Fibroblast of lung (primary cell): Measurements from ENCODE around the gene L3MBTL2.

Experiments used
- CTCF ChIP-seq, 2 donors: IDR thresholded peaks in 1 of 2; conservative IDR thresholded peaks in 1 of 2; 1 replicate in 1 of 2; 2 replicates in 1 of 2; pipeline ENCODE4 v1.5.1; 2011 to 2012; ENCODE audit warnings: low read length in 2 of 2, control low read depth in 1 of 2, inconsistent platforms in 1 of 2, low read depth in 1 of 2, mild to moderate bottlenecking in 1 of 2
- EZH2 ChIP-seq: IDR thresholded peaks from 2 replicates; pipeline ENCODE4 v1.5.1; 2012; ENCODE audit warnings: low read length, control low read depth, mild to moderate bottlenecking; ENCODE audit errors: missing control alignments

- no peak for TF ChIP-seq CTCF (conservative IDR thresholded peaks at IDR 0.05 in 1 of 2, IDR thresholded peaks at IDR 0.05 in 1 of 2; ENCODE audit: low read depth in 1 of 2, low read length in 2 of 2)
- TF ChIP-seq EZH2, result no peak
These were observed 62.8 kb downstream of the L3MBTL2 start for GRCh38 chr22:41267958-41268357.
